OCI-LY7 (cell line): ENCODE results near the gene PHKA2.

Experiments
- CTCF ChIP-seq: fragments of 200-600 bp; sonication (generic); conservative IDR thresholded peaks from 2 replicates; pipeline ENCODE4 v1.5.1; 2014; ENCODE audit warnings: mild to moderate bottlenecking, antibody characterized with exemption, low read length, moderate library complexity, mixed read lengths
- EZH2phosphoT487 ChIP-seq: fragments of 200-600 bp; sonication (generic); IDR thresholded peaks from 2 replicates; pipeline ENCODE4 v1.6.1; 2018; ENCODE audit warnings: low read depth, borderline replicate concordance, mild to moderate bottlenecking, mixed run types, antibody characterized with exemption, low read length, moderate library complexity, mixed read lengths

GRCh38 chrX:18864390-18864920, 119.5 kb downstream of the PHKA2 start:
- no peak for TF ChIP-seq EZH2phosphoT487
- no peak for TF ChIP-seq CTCF
